Activated CD8-positive, alpha-beta memory T cell treated with anti-CD3 and anti-CD28 coated beads, Interleukin-2, amount 50 U/mL, for 24 hours (primary cell): Measurements from ENCODE around the gene RNF13.
"Not testable (repeated sequence)": the region's sequence is repeated elsewhere in the genome, so short reads cannot be mapped to it uniquely, and the experiment has no call there.

ENCODE experiments used
- DNase-seq: peaks from one replicate; pipeline ENCODE4 v3.0.0-alpha.2; 2020; ENCODE audit errors: extremely low read depth

The RNF13 gene

GRCh38 chr3:149801195-149801594 lies 11.8 kb upstream of the RNF13 start:
- no peak for DNase-seq

GRCh38 chr3:149801639-149802038 lies 11.4 kb upstream of the RNF13 start:
- DNase-seq: no peak

- no peak for DNase-seq
Measured at GRCh38 chr3:149806171-149806778, 6.7 kb upstream of the RNF13 start.

GRCh38 chr3:149808209-149808829 lies 4.7 kb upstream of the RNF13 start:
- peak; percentile 13 for DNase-seq

GRCh38 chr3:149809699-149810098 lies 3.3 kb upstream of the RNF13 start:
- no peak for DNase-seq

- no peak for DNase-seq
Measured at GRCh38 chr3:149810846-149811245, 2.2 kb upstream of the RNF13 start.

GRCh38 chr3:149812165-149812605 lies 830 bp upstream of the RNF13 start:
- no peak for DNase-seq

GRCh38 chr3:149813367-149814281 lies 609 bp downstream of the RNF13 start:
- DNase-seq: no peak

- no peak for DNase-seq
Measured at GRCh38 chr3:149815321-149815720, 2.3 kb downstream of the RNF13 start.

- no peak for DNase-seq
Measured at GRCh38 chr3:149815728-149816127, 2.7 kb downstream of the RNF13 start.

- no peak for DNase-seq
Measured at GRCh38 chr3:149816311-149816710, 3.3 kb downstream of the RNF13 start.

- DNase-seq: no peak
Measured at GRCh38 chr3:149816986-149817385, 4.0 kb downstream of the RNF13 start.

GRCh38 chr3:149819432-149819831 lies 6.4 kb downstream of the RNF13 start:
- no peak for DNase-seq

GRCh38 chr3:149820183-149820582 lies 7.2 kb downstream of the RNF13 start:
- DNase-seq: no peak

- DNase-seq: no peak
Measured at GRCh38 chr3:149826636-149827035, 13.6 kb downstream of the RNF13 start.

GRCh38 chr3:149828390-149828789 lies 15.4 kb downstream of the RNF13 start:
- DNase-seq: no peak

GRCh38 chr3:149829631-149830030 lies 16.6 kb downstream of the RNF13 start:
- DNase-seq: not testable (repeated sequence)

GRCh38 chr3:149830902-149831301 lies 17.9 kb downstream of the RNF13 start:
- DNase-seq: no peak

GRCh38 chr3:149831321-149831720 lies 18.3 kb downstream of the RNF13 start:
- no peak for DNase-seq

- DNase-seq: no peak
Measured at GRCh38 chr3:149832086-149832485, 19.1 kb downstream of the RNF13 start.

GRCh38 chr3:149833241-149833640 lies 20.2 kb downstream of the RNF13 start:
- no peak for DNase-seq

GRCh38 chr3:149838491-149838890 lies 25.5 kb downstream of the RNF13 start:
- not testable (repeated sequence) for DNase-seq

- DNase-seq: not testable (repeated sequence)
Measured at GRCh38 chr3:149839469-149839868, 26.5 kb downstream of the RNF13 start.
